Mucosa of descending colon (tissue), 3 donors: Measurements from ENCODE around the gene AFDN. TPM values are rescaled to one million over a fixed set of nuclear protein-coding genes. Genes with fewer than 3 reads are reported as not detected.

Source experiments
- ATAC-seq: fragments of 200-7000 bp; cut with Tn5 transposase; one replicate; pipeline ENCODE4 v1.9.1; 2020; ENCODE audit warnings: mild to moderate bottlenecking, moderate library complexity
- DNase-seq, 3 donors: peaks; one replicate each; pipeline ENCODE4 v3.0.0-alpha.2; 2020
- H3K36me3 ChIP-seq: fragments of 200-600 bp; one replicate; pipeline ENCODE4 v1.8.0; 2021; ENCODE audit warnings: low read depth, mild to moderate bottlenecking
- H3K4me1 ChIP-seq: fragments of 200-600 bp; one replicate; pipeline ENCODE4 v1.8.0; 2021; ENCODE audit warnings: low read depth, mild to moderate bottlenecking
- H3K4me3 ChIP-seq: fragments of 200-600 bp; one replicate; pipeline ENCODE4 v1.8.0; 2021; ENCODE audit warnings: mild to moderate bottlenecking
- H3K9me3 ChIP-seq: fragments of 200-600 bp; one replicate; pipeline ENCODE4 v1.8.0; 2021; ENCODE audit warnings: mild to moderate bottlenecking
- CTCF ChIP-seq: fragments of 200-600 bp; IDR thresholded peaks from one replicate; pipeline ENCODE4 v1.8.0; 2022; ENCODE audit warnings: antibody characterized with exemption, mild to moderate bottlenecking
- intact Hi-C, 2 donors: fragments of 100-400 bp; cut with DNase I in 1 of 2; cut with micrococcal nuclease in 1 of 2; formaldehyde crosslinking; loops; one replicate each; pipeline versions ENCODE4 v1.11.0 to v1.11.1; 2022; cut with DNase I, micrococcal nuclease
- total RNA-seq, 3 donors: library from RNA; stranded (reverse); fragmentation: NEBNext Ultra II Directional in 2 of 3; extraction: Animal tissue kit (Norgen Biotek cat#: 25700) in 2 of 3; gene quantifications; one replicate each; pipeline versions ENCODE4 v1.2.1 to v1.2.4, GENCODE V29; 2021 to 2023
- donor health status: DM: no; HTN: no; CAD: no; lungs with moderate emphysema.
- donor health status: DM: no; HTN: no; CAD: no.
- donor health status: DM: no; HTN: yes; CAD: no.

AFDN gene
- total RNA-seq, 3 donors from 2014 or later = 168 to 231 (median 208) TPM

GRCh38 chr6:167824591-167825331 is 1.9 kb upstream of the AFDN start:
- H3K36me3 ChIP-seq = no peaks in the 10 kb centered on the region
- no peaks in the 10 kb centered on the region for H3K9me3 ChIP-seq
- no peak for DNase-seq
- no peak for ATAC-seq
- H3K4me3 ChIP-seq = no peak overlapping the region
- peaks cover 19% of the 10 kb centered on the region for H3K4me1 ChIP-seq
- intact Hi-C loops = no loop called here
- TF ChIP-seq CTCF = no peak

- ATAC-seq (peak; percentile 84), DNase-seq (peak; percentile 87 to 88 (median 88))
- Histone ChIP-seq H3K9me3 (no peaks in the 10 kb centered on the region), H3K4me1 (peaks cover 22% of the 10 kb centered on the region), H3K36me3 (no peaks in the 10 kb centered on the region), H3K4me3 (peak overlapping the region; percentile 54)
- intact Hi-C loops = no loop called here
- TF ChIP-seq CTCF = no peak
Measured at GRCh38 chr6:167825332-167826229, 1.1 kb upstream of the AFDN start.

DNA sequence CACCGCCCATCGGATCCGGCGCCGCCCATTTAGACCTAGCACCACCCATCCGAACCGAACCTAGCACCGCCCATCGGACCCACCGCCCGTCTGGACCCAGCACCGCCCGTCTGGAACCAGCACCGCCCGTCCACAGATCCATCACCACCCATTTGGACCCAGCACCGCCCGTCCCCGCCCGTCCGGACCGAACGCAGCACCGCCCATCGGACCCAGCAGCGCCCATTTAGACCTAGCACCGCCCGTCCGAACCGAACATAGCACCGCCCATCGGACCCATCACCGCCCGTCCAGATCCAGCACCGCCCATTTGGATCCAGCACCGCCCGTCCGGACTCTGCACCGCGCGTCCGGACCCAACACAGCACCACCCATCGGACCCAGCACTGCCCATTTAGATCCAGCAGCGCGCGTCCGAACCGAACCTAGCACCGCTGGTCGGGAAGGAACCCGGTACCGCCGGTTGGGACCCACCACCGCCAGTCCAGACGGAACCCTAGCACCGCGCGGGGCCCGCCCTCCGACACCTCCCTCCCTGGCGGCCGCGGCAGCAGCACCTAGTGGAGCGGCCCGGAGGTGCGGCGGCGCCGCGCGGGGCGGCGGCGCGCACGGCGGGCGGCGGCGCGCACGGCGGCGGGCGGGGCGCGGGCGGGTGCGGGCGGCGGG is 348 bp upstream of the AFDN start:
- Histone ChIP-seq H3K9me3 (no peaks in the 10 kb centered on the region), H3K4me3 (peak overlapping the region; percentile 54), H3K36me3 (no peaks in the 10 kb centered on the region), H3K4me1 (peaks cover 22% of the 10 kb centered on the region)
- peak; percentile 79 to 90 (median 88) for DNase-seq
- TF ChIP-seq CTCF = peak; percentile 27
- intact Hi-C loops = no loop called here
- peak; percentile 89 for ATAC-seq

DNA sequence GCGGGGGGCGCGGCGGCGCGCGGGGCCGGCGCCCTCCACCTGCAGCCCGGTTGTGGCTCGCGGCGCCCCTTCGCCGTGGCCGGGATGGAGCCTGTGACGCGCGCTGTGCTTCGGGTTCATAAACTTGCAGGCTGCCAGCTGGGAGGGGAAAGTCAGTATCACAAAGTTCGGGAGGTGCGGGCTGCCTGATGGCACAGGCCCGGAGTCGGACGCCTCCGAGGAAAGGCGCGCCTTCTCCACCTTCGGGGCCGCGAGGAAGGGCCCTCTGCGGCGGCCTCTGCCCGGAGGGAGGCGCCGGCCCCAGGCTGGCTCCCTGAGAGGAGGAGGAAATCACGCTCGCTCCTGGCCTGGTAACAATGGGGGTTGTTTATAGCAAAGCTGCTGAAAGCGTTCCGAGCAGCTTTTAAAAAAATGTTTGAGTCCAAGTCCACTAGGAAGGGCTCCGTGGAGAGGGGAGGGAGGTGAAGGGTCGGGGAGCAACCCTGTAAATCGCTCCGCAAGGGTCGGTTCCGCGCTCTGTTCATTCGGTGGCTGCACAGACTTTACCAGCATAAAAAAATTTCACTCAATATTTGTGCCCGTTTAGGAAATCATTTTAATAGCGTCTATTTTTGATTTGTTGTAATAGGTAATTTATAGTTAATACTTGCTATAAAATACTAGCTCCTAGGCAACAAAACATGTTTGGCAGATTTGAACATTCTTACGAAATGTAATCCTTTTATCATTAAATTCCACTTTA is 1.0 kb downstream of the AFDN start:
- Histone ChIP-seq H3K4me3 (peak overlapping the region; percentile 50), H3K36me3 (no peaks in the 10 kb centered on the region), H3K9me3 (no peaks in the 10 kb centered on the region), H3K4me1 (peaks cover 26% of the 10 kb centered on the region)
- DNase-seq (peak; percentile 69 to 79 (median 74)), ATAC-seq (peak; percentile 50)
- intact Hi-C loops = no loop called here
- TF ChIP-seq CTCF = no peak
